K562 treated with DMSO at 1 percent for 4 hours (cell line): ENCODE data around the gene SHLD2. TPM values are rescaled to one million over a fixed set of nuclear protein-coding genes. Genes with fewer than 3 reads are reported as not detected.

Experiments used
- total RNA-seq: library from RNA; unstranded; fragments of 300-600 nt; gene quantifications from 2 replicates; pipeline ENCODE4 v1.2.3, GENCODE V29; 2022; ENCODE audit not compliant: insufficient read depth

Gene SHLD2, protein sequence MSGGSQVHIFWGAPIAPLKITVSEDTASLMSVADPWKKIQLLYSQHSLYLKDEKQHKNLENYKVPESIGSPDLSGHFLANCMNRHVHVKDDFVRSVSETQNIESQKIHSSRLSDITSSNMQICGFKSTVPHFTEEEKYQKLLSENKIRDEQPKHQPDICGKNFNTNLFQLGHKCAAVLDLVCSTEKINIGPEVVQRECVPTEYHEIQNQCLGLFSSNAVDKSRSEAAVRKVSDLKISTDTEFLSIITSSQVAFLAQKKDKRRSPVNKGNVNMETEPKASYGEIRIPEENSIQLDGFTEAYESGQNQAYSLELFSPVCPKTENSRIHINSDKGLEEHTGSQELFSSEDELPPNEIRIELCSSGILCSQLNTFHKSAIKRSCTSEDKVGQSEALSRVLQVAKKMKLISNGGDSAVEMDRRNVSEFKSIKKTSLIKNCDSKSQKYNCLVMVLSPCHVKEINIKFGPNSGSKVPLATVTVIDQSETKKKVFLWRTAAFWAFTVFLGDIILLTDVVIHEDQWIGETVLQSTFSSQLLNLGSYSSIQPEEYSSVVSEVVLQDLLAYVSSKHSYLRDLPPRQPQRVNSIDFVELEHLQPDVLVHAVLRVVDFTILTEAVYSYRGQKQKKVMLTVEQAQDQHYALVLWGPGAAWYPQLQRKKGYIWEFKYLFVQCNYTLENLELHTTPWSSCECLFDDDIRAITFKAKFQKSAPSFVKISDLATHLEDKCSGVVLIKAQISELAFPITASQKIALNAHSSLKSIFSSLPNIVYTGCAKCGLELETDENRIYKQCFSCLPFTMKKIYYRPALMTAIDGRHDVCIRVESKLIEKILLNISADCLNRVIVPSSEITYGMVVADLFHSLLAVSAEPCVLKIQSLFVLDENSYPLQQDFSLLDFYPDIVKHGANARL
- 13.0 and 16.5 TPM in 2 replicates for total RNA-seq

GRCh38 chr10:87094373-87095235, at the start of gene SHLD2, which contains the start of gene GLUD1:
TSS of gene SHLD2 (plus strand) at chr10:87095206. CDS start at chr10:87151355, 56,149 bp downstream.
TSS of gene GLUD1 (minus strand) at chr10:87094843. CDS start at chr10:87094769, 74 bp downstream.

DNA sequence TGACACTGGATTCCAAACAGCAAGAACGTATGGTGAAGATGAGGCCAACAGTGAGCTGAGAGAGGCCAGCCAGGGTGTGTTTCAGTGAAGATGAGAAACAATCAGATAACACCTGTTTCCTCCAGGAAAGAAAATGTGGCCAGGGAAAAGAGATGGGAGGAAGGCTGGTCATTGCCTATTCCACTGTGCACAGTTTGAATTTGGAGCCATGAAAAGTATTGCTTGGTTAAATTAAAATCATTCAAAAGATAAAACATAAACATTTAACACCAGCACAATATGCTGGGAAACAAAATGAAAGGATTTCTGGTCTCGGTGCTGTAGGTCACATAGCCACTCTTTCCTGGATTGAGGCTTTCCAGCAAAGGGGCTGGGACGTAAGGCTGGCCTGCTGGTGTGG, 130.1 kb downstream of the SHLD2 start, which contains the start of gene NUTM2A:
NUTM2A (plus strand) TSS at position 301 of the 400 bp plus-strand sequence. CDS start 383 bp downstream, outside the sequence.

Other genes with a start within 250 kb of the SHLD2 start
- 0.97 and 1.2 TPM in 2 replicates for gene MMRN2, start 137.6 kb upstream of the SHLD2 start, total RNA-seq
- 69.4 and 83.0 TPM in 2 replicates for gene SNCG, start 136.6 kb upstream of the SHLD2 start, total RNA-seq
- not detected in 2 replicates for gene ADIRF, start 126.7 kb upstream of the SHLD2 start, total RNA-seq
- gene FAM25A, start 74.9 kb upstream of the SHLD2 start, total RNA-seq: not detected in 2 replicates
- gene GLUD1, start 363 bp upstream of the SHLD2 start, total RNA-seq: 51.4 and 57.3 TPM in 2 replicates
- gene NUTM2A, start 130.2 kb downstream of the SHLD2 start, total RNA-seq: 3.7 and 5.1 TPM in 2 replicates